ENCODE measurements around the gene SESN3.

Gene SESN3

DNA sequence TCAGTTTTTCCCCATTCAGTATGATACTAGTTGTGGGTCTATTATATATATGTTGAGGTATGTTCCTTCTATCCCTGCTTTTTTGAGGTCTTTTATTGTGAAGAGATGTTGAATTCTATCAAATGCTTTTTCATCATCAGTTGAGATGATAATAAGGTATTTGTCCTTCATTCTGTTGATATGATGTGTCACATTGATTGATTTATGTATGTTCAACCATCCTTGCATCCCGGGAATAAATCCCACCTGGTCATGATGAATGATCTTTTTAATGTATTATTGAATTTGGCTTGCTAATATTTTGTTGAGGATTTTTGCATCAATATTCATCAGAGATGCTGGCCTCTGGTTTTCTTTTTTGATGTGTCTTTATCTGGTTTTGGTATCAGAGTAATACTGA, 115.4 kb downstream of the SESN3 start:
- Histone ChIP-seq H3K4me3 (ENCODE audit: low read depth in 1 of 2, low read length in 2 of 2) (no peak overlapping the region), H3K4me1 (ENCODE audit: insufficient read depth, low read length) (no peaks in the 10 kb centered on the region), H3K79me2 (ENCODE audit: insufficient read depth, low read length) (no peaks in the 10 kb centered on the region), H3K9ac (ENCODE audit: low read depth, low read length) (no peak overlapping the region), H3K4me2 (ENCODE audit: insufficient read depth, low read length) (no peak overlapping the region), H3K27me3 (ENCODE audit: insufficient read depth, low read length, poor library complexity) (no peaks in the 10 kb centered on the region), H3K27ac (ENCODE audit: low read length) (no peak overlapping the region), H3K36me3 (ENCODE audit: insufficient read depth, low read length) (no peaks in the 10 kb centered on the region), H2AFZ (ENCODE audit: low read depth, low read length) (no peak overlapping the region), H3K9me3 (ENCODE audit: insufficient read depth, low read length, severe bottlenecking) (no peaks in the 10 kb centered on the region), H4K20me1 (ENCODE audit: insufficient read depth, low read length) (no peaks in the 10 kb centered on the region)
- ATAC-seq (ENCODE audit: insufficient read depth, low read depth) (no peak), DNase-seq (no peak)
- no peak for TF ChIP-seq EZH2 (IDR thresholded peaks at IDR 0.05; ENCODE audit: borderline replicate concordance, low read depth, low read length, severe bottlenecking)
- TF ChIP-seq, protein P1, sequence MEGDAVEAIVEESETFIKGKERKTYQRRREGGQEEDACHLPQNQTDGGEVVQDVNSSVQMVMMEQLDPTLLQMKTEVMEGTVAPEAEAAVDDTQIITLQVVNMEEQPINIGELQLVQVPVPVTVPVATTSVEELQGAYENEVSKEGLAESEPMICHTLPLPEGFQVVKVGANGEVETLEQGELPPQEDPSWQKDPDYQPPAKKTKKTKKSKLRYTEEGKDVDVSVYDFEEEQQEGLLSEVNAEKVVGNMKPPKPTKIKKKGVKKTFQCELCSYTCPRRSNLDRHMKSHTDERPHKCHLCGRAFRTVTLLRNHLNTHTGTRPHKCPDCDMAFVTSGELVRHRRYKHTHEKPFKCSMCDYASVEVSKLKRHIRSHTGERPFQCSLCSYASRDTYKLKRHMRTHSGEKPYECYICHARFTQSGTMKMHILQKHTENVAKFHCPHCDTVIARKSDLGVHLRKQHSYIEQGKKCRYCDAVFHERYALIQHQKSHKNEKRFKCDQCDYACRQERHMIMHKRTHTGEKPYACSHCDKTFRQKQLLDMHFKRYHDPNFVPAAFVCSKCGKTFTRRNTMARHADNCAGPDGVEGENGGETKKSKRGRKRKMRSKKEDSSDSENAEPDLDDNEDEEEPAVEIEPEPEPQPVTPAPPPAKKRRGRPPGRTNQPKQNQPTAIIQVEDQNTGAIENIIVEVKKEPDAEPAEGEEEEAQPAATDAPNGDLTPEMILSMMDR (IDR thresholded peaks at IDR 0.05; ENCODE audit: borderline replicate concordance, extremely low read depth, low read length, poor library complexity, severe bottlenecking): no peak
